ENCODE measurements around the gene KIF16B. TPM values are rescaled to one million over a fixed set of nuclear protein-coding genes. Genes with fewer than 3 reads are reported as not detected.

KIF16B gene
- polyA plus RNA-seq, 6 donors from 2014 or later, result 3.2 to 7.1 (median 5.1) TPM

- DNase-seq (no peak), ATAC-seq (ENCODE audit: low read depth in 2 of 2) (no peak)
- H3K27ac Mint-ChIP-seq, result peak overlapping the region in 3 of 6 donors; percentile 53 to 92 (median 60)
- H3K4me1 Mint-ChIP-seq, result no peaks in the 10 kb centered on the region
- H3K9me3 Mint-ChIP-seq, result no peaks in the 10 kb centered on the region
- H3K4me3 Mint-ChIP-seq, result no peak overlapping the region
- H3K36me3 Mint-ChIP-seq, result peaks cover 58 to 62% of the 10 kb centered on the region in 2 donors
- H3K27me3 Mint-ChIP-seq, result no peaks in the 10 kb centered on the region
Measured at GRCh38 chr20:16378122-16378521, 195.1 kb downstream of the KIF16B start.

- no peaks in the 10 kb centered on the region for H3K27me3 Mint-ChIP-seq
- H3K9me3 Mint-ChIP-seq, result peaks cover 0 to 1% (median 0%) of the 10 kb centered on the region in 7 donors
- no peak overlapping the region for H3K27ac Mint-ChIP-seq
- peaks cover 0 to 3% (median 0%) of the 10 kb centered on the region in 3 donors for H3K4me1 Mint-ChIP-seq
- H3K36me3 Mint-ChIP-seq, result peaks cover 40 to 58% of the 10 kb centered on the region in 2 donors
- ATAC-seq (ENCODE audit: low read depth in 2 of 2), result no peak
- H3K4me3 Mint-ChIP-seq, result no peak overlapping the region
- no peak for DNase-seq
Measured at GRCh38 chr20:16369441-16369840, 203.8 kb downstream of the KIF16B start.

DNA sequence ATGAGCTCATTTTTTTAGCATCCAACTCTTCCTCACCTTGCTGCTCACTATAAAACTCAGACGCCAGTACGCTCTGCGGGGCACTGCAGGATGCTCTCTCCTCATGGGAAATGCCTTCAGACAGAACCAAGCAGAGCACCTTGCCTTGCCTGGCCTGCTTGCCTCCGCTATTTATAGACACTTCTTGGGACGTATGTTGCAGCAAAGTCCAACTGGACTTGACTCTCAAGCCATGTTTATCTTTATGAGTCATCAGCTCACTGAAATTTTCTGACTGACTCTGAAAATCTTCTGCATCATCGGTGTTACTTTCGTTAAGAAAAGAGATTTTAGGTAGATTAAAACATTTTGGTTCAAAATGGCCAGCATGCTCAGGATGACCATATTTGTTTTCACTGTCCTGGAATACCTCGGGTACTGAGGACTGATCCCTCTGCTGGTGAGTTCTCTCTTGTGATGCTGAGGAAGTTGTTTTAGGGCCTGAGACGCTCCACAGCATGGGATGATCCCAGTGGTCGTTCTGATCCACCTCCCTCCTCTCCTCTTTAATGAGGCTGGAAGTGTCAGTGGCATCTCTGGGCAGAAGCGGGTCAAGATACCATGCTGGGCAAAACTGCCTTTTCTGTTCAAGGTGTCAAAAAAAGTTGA is 204.5 kb downstream of the KIF16B start:
- H3K27me3 Mint-ChIP-seq, result no peaks in the 10 kb centered on the region
- no peak for DNase-seq
- H3K36me3 Mint-ChIP-seq, result peaks cover 36 to 54% of the 10 kb centered on the region in 2 donors

GRCh38 chr20:16367948-16368560 is 205.2 kb downstream of the KIF16B start:
- peaks cover 0 to 1% (median 0%) of the 10 kb centered on the region in 7 donors for H3K9me3 Mint-ChIP-seq
- no peak overlapping the region for H3K27ac Mint-ChIP-seq
- DNase-seq, result no peak
- H3K4me1 Mint-ChIP-seq, result peaks cover 0 to 3% (median 0%) of the 10 kb centered on the region in 3 donors
- no peaks in the 10 kb centered on the region for H3K27me3 Mint-ChIP-seq
- H3K36me3 Mint-ChIP-seq, result peaks cover 33 to 49% of the 10 kb centered on the region in 2 donors
- ATAC-seq (ENCODE audit: low read depth in 2 of 2), result no peak
- H3K4me3 Mint-ChIP-seq, result no peak overlapping the region

More for the DNA sequence above, 204.5 kb downstream of the KIF16B start:
- Mint-ChIP-seq H3K9me3 (peaks cover 0 to 1% (median 0%) of the 10 kb centered on the region in 7 donors), H3K4me3 (no peak overlapping the region), H3K27ac (peak overlapping the region in 2 of 6 donors; percentile 28 to 63), H3K4me1 (peaks cover 0 to 3% (median 0%) of the 10 kb centered on the region in 3 donors)
- no peak for ATAC-seq (ENCODE audit: low read depth in 2 of 2)

GRCh38 chr20:16366529-16366928 is 206.7 kb downstream of the KIF16B start:
- no peaks in the 10 kb centered on the region for H3K27me3 Mint-ChIP-seq
- no peak for DNase-seq
- peaks cover 0 to 3% (median 0%) of the 10 kb centered on the region in 3 donors for H3K4me1 Mint-ChIP-seq
- no peak for ATAC-seq (ENCODE audit: low read depth in 2 of 2)
- H3K27ac Mint-ChIP-seq, result peak overlapping the region in 1 of 6 donors; percentile 44
- peaks cover 0 to 1% (median 0%) of the 10 kb centered on the region in 7 donors for H3K9me3 Mint-ChIP-seq
- H3K4me3 Mint-ChIP-seq, result no peak overlapping the region
- peaks cover 25 to 49% of the 10 kb centered on the region in 2 donors for H3K36me3 Mint-ChIP-seq

DNA sequence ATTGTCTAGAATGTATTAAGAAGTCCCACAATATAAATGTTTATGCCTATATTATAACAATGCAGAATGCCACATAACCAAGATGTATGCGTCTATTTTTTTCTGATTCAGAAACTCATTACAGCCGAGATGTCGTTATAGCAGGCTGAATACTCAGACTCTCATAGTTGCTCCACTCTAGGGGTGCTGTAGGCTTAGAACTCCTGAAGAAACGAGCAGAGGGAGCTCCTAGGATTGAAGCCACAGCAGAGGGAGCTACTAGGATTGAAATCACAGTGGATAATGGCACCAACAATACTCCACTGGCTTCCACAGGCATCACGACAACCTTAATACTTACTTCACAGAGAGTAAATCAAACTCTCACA is 208.9 kb downstream of the KIF16B start:
- Mint-ChIP-seq H3K9me3 (no peaks in the 10 kb centered on the region), H3K27me3 (no peaks in the 10 kb centered on the region), H3K4me1 (peaks cover 0 to 3% (median 0%) of the 10 kb centered on the region in 3 donors), H3K36me3 (peaks cover 18 to 41% of the 10 kb centered on the region in 2 donors), H3K4me3 (no peak overlapping the region), H3K27ac (no peak overlapping the region)
- no peak for ATAC-seq (ENCODE audit: low read depth in 2 of 2)
- no peak for DNase-seq

GRCh38 chr20:16363506-16364319 is 209.5 kb downstream of the KIF16B start:
- Mint-ChIP-seq H3K4me3 (no peak overlapping the region), H3K9me3 (no peaks in the 10 kb centered on the region), H3K36me3 (peaks cover 12 to 35% of the 10 kb centered on the region in 2 donors), H3K27me3 (no peaks in the 10 kb centered on the region), H3K27ac (no peak overlapping the region), H3K4me1 (peaks cover 0 to 3% (median 0%) of the 10 kb centered on the region in 3 donors)
- ATAC-seq (ENCODE audit: low read depth in 2 of 2), result no peak
- DNase-seq, result no peak

DNA sequence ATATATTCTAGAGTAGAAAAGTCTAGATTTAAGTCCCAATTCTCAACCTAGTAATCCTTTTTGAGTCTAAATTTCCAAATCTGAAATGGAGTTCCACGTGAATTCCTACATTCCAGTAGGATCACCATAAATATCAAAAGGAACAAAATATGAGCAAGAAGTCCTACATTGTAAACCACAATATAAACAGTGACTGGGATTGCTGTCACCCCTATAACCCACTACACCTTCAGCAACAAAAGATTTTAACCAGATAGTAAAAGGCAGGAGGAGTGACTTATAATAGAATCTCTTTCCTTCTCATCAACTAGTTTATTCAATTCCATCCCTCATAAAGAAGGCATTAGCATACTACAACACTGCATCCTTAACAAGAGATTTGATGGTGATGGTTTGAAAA is 210.6 kb downstream of the KIF16B start:
- no peak for ATAC-seq (ENCODE audit: low read depth in 2 of 2)
- no peak for DNase-seq
- Mint-ChIP-seq H3K27me3 (no peaks in the 10 kb centered on the region), H3K9me3 (no peaks in the 10 kb centered on the region), H3K4me1 (peaks cover 0 to 3% (median 0%) of the 10 kb centered on the region in 3 donors), H3K4me3 (no peak overlapping the region), H3K36me3 (peaks cover 7 to 26% of the 10 kb centered on the region in 2 donors), H3K27ac (no peak overlapping the region)

- Mint-ChIP-seq H3K27me3 (no peaks in the 10 kb centered on the region), H3K4me1 (no peaks in the 10 kb centered on the region), H3K27ac (no peak overlapping the region), H3K9me3 (no peaks in the 10 kb centered on the region), H3K36me3 (peaks cover 8 to 9% of the 10 kb centered on the region in 2 donors), H3K4me3 (no peak overlapping the region)
- no peak for DNase-seq
- ATAC-seq (ENCODE audit: low read depth in 2 of 2), result no peak
Measured at GRCh38 chr20:16360668-16361067, 212.6 kb downstream of the KIF16B start.

DNA sequence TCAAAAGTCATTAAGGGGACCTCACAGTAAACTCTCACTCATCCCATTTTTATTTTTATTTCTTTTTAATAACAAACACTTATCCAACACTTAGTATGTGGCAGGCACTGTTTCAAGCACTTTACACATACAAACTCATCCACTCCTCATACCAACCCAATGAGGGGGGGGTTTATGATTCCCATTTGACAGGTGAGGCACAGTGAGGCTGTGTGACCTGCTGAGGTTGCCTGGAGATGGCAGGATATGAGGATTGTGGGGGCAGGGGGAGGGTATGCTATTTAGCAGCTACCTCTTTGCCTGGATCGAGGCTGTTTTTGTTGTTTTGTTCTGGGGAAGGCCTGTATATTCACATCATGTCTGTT is 219.8 kb downstream of the KIF16B start:
- peaks cover 6 to 9% of the 10 kb centered on the region in 2 donors for H3K36me3 Mint-ChIP-seq
- no peak for DNase-seq
- peaks cover 0 to 3% (median 0%) of the 10 kb centered on the region in 3 donors for H3K4me1 Mint-ChIP-seq
- no peaks in the 10 kb centered on the region for H3K27me3 Mint-ChIP-seq
- H3K4me3 Mint-ChIP-seq, result no peak overlapping the region
- no peaks in the 10 kb centered on the region for H3K9me3 Mint-ChIP-seq
- no peak for ATAC-seq (ENCODE audit: low read depth in 2 of 2)
- H3K27ac Mint-ChIP-seq, result peak overlapping the region in 1 of 6 donors; percentile 44

GRCh38 chr20:16352751-16353416 is 220.4 kb downstream of the KIF16B start:
- ATAC-seq (ENCODE audit: low read depth in 2 of 2), result no peak
- Mint-ChIP-seq H3K36me3 (peaks cover 4 to 9% of the 10 kb centered on the region in 2 donors), H3K27me3 (no peaks in the 10 kb centered on the region), H3K27ac (peak overlapping the region in 1 of 6 donors; percentile 44), H3K4me3 (no peak overlapping the region), H3K4me1 (peaks cover 0 to 3% (median 0%) of the 10 kb centered on the region in 3 donors), H3K9me3 (no peaks in the 10 kb centered on the region)
- DNase-seq, result no peak

DNA sequence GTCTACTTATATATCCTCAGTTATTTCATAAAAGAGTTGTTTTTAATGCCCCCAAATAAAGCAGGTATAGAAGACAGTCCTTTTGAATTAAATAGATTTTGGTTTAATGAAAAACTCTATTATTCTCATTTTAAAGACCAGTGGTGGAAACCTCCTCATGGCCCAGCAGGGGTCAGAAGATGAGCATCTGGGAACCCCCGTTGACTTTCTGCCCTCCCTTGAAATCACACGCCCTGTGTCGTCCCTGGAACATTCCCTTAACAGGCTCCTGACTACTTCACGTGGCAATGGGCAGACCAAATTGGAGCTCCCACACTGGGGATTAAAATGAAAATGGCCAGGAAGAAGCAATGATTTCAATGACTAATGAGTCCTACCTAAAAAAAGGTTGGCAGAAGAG is 220.9 kb downstream of the KIF16B start:
- DNase-seq (no peak), ATAC-seq (ENCODE audit: low read depth in 2 of 2) (no peak)
- Mint-ChIP-seq H3K4me3 (no peak overlapping the region), H3K36me3 (peaks cover 4 to 9% of the 10 kb centered on the region in 2 donors), H3K9me3 (no peaks in the 10 kb centered on the region), H3K27me3 (no peaks in the 10 kb centered on the region), H3K27ac (peak overlapping the region in 1 of 6 donors; percentile 64), H3K4me1 (peaks cover 0 to 3% (median 0%) of the 10 kb centered on the region in 3 donors)

- Mint-ChIP-seq H3K4me1 (peaks cover 0 to 3% (median 0%) of the 10 kb centered on the region in 3 donors), H3K4me3 (no peak overlapping the region), H3K27me3 (no peaks in the 10 kb centered on the region), H3K36me3 (peaks cover 4 to 9% of the 10 kb centered on the region in 2 donors), H3K27ac (no peak overlapping the region), H3K9me3 (no peaks in the 10 kb centered on the region)
- DNase-seq (no peak), ATAC-seq (ENCODE audit: low read depth in 2 of 2) (no peak)
Measured at GRCh38 chr20:16351415-16351814, 221.8 kb downstream of the KIF16B start.
